ENCODE results near the gene MIPEP.

The MIPEP gene

DNA sequence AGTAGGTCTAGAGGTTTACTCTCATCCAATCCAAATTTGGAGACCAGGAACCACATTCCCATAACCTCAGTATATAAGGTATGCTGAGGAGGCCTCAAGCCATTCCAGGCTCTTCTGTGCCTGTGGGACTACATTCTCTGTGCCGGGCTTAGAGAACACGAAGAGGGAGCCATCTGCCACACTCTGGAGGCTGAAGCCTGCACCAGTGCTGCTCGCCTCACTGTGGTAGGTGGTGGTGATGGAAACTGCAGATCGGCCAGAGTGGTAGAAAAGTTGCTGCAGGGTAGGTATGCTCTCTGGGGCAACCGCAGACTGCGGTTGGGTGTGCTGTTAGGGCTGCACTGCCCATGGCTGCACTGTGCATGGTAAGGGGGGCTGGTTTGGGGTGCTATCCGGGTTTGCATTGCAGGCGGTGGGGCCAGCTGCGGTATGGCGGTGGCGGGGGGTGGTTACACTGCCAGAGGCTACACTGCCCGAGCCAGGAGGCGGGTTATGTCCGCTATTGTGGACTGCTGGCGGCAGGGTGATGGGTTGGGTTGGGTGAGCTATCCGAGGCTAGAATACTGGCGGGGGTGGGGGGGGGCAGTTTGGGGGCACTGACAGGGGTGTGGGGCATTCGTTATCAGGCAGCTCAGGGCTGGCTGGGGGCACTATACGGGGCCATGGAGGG is 174.0 kb downstream of the MIPEP start:
- no peak for DNase-seq (ENCODE audit: low read depth, low spot score)

DNA sequence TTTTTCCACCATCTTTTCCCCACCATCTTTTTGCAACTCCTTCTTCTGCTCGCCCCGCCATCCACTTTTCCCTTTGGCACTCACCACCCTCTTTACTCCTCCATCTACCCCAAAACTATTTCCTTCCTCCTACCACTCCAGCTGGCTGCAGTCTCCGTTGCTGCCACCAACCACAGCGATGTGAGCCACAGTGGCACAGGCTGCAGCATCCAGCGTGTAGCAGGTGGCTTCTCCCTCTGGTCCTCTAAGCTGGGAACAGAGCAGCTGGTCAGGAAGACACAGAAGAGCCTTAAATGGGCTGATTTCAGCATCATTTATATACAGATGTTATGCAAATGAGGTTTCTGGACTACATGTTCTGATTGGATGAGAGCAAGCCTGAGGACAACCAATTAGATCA is 174.5 kb downstream of the MIPEP start:
- no peak for DNase-seq (ENCODE audit: low read depth, low spot score)

DNA sequence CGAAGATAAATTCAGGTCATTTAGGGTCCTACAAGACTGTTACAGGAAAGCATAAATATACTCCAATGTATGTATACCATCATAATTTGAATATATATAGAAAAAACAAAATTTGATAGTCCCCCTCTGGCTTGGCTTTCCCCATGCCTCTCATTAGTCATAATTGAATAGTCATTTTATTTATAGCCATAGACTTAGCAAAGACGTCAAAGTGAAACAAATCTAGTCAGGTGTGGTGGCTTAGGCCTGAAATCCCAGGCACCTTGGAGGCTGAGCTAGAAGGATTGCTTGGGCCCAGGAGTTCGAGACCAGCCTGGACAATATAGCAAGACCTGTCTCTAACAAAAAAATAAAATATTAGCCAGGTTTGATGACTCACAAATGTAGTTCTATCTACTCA is 177.8 kb downstream of the MIPEP start:
- DNase-seq (ENCODE audit: low read depth, low spot score), result no peak

DNA sequence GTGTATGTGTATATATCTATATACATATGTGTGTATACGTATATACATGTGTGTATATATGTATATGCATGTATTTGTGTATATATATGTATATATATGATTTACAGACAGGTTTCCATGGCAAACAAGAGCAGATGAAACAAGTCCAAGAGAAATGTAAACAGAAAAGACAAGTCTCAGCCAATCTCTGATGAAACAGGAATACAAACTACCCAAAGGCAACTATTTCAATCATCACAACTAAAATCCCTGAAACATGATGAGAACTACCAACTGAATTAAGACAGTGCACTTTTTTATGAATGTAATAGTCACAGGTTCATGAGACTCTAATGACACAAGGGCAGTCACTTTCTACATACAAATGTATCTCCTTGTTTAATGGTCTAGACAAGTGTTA is 178.8 kb downstream of the MIPEP start:
- DNase-seq (ENCODE audit: low read depth, low spot score), result no peak

DNA sequence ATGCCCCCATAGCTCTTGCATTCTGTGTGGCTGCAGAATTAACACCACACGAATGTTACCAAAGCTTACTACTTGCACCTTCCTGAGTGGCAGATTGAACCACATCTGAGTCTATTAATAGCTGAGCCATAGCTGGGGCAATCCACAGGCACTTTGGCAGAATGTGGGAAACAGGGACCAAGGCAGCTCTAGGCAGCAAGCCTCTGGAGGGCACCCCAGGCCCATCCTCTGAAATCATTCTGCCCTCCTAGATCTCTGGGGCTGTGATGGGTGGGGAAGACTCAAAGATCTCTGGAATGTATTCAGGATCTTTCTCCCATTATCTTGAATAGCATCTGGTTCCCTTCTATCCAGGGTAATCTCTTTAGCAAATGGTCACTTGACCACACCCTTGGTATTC is 179.7 kb downstream of the MIPEP start:
- no peak for DNase-seq (ENCODE audit: low read depth, low spot score)

DNA sequence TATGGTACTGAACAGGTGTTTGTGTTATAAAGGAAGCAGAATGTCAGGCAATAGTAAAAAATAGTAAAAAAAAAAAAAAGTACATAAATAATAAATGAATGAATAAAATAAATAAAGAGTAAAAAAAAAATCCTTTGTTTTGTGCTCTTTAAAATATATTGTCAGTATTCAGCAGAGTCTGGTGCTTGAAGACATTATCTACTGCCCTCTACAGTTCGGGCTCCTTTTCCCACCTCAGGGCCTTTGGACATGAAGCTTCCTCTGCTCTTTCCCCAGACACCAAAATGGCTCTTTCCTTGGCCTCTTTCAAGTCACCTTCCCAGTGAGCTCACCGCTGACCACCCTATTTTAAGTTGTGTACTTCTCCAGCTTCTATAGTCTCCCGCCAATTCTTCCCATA is 181.5 kb downstream of the MIPEP start:
- no peak for DNase-seq (ENCODE audit: low read depth, low spot score)

DNA sequence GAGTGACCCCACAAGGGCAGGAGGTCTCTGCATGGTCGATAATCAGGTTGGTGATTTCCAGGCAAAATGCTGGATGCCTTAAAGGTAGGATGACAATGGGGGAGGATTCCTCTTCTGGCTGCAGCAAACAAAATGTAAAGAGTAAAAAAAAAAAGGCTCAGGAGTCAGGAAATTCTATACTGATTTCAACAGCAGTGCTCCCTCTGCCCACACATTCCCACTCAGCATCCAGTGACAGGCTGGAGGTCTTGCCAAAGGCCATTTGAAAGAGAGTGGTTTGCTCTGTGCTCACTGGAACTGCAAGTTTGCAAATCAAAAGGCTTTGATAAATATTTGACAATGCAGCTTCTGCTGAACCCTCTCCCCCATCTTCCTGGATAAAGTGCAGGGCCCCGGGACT is 183.6 kb downstream of the MIPEP start:
- DNase-seq (ENCODE audit: low read depth, low spot score), result no peak

DNA sequence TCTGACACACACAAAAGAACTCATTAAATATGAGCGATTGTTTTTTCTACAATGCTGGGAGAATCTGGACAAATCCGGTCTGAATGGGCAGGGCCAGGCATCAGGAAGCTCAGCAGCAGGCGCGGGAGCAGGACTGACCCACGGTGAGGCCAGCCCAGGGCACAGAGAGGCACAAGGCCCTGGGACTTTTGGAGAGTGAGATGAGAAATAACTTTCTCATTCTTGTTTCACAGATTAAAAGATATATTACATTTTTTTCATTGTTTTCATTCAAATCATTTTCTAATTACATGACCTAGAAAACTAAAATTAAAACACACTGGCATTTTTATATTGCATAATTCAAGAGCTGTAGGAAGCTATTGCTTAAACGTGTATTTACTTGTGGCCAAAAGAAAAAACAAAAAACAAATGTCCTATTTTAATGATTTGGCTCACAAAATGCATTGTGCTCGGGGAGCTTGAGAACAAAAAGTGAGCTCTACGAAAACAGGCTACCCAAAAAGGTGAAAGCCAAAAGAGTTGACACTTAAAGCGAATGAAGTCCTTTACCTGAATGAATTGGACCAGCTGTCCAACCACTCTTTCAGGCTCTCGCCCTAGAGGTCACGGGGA is 185.8 kb downstream of the MIPEP start:
- DNase-seq (ENCODE audit: low read depth, low spot score), result no peak

DNA sequence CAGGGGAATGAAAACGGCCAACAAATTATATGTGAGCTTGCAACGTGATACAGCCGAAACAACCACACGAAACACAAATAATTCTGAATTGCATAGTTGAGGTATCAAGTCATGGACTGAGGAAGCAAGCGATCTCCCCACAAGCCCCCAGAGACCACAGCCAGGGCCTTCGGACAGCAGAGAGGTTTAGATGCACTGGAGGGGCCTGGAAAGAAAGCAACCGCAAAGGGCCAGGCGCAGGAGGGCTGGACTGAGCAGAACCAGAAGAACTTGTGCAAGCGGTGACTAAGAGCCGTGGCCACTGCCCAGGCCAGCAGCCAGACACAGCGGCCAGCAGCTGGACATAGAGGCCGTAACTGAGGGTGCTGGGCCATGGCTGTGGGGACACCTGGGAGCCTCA is 187.6 kb downstream of the MIPEP start:
- peak; percentile 91 for DNase-seq (ENCODE audit: low read depth, low spot score)

DNA sequence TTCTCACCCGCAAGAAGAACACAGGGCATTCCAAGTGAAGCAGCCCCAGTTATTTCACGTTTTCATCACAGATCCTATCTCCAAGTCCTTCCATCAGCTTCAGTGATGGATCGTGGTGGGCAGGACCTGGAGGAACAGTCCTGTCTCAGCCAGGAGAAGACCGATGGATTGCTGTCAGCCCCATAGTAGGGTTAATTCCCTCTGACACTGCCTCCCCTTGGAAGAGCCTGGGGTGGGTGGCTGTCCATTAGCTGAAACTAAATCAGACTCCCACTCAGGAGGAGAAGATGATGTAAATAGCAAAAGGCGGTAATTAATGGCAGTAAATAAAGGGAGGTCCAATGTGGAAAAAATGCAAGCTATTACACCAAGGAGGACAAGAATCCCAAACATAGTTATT is 188.0 kb downstream of the MIPEP start:
- DNase-seq (ENCODE audit: low read depth, low spot score), result no peak

DNA sequence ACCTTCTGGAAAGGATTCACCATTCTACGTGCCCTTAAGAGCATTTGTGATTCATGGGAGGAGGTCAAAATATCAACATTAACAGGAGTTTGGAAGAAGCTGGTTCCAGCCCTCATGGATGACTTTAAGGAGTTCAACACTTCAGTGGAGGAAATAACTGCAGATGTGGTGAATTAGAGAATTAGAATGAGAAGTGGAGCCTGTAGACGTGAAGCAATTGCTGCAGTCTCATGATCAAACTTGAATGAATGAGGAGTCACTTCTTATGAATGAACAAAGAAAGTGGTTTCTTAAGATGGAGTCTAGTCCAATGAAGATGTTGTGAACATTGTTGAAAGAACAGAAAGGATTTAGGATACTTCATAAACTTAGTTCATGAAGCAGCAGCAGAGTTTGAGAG is 189.9 kb downstream of the MIPEP start:
- no peak for DNase-seq (ENCODE audit: low read depth, low spot score)

DNA sequence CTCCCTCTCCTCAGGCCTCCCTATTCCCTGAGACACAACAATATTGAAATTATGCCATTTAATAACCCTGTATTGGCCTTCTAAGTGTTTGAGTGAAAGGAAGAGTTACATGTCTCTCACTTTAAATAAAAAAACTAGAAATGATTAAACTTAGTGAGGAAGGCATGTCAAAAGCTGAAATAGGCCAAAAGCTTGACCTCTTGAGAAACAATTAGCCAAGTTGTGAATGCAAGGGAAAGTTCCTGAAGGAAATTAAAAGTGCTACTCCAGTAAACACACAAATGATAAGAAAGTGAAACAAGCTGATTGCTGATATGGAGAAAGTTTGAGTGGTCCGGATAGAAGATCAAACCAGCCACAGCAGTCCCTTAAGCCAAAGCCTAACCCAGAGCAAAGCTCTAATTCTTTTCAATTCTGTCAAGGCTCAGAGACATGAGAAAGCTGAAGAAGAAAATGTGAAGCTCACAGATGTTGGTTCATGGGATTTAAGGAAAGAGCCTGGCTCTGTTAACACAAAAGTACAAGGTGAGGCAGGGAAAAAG is 191.4 kb downstream of the MIPEP start:
- DNase-seq (ENCODE audit: low read depth, low spot score), result no peak

DNA sequence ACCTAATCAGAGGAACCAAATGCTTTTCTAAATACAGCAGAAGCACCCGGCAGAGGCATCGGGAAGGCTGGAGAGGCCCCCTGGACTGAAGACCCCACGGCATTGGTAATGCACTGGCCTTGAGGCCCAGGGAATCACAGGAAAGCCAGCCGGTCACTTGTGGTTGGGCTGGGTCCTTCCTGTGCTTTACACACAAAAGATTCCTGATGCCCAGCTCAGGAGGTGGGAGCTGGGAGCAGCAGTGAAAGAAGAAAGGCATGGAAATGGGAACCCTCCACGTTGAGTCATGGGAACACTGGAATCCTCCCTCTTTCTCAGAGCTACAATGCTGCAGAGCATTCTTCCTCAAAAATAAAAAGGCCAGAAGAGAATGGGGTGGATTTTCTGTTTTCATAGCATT is 192.6 kb downstream of the MIPEP start:
- no peak for DNase-seq (ENCODE audit: low read depth, low spot score)

DNA sequence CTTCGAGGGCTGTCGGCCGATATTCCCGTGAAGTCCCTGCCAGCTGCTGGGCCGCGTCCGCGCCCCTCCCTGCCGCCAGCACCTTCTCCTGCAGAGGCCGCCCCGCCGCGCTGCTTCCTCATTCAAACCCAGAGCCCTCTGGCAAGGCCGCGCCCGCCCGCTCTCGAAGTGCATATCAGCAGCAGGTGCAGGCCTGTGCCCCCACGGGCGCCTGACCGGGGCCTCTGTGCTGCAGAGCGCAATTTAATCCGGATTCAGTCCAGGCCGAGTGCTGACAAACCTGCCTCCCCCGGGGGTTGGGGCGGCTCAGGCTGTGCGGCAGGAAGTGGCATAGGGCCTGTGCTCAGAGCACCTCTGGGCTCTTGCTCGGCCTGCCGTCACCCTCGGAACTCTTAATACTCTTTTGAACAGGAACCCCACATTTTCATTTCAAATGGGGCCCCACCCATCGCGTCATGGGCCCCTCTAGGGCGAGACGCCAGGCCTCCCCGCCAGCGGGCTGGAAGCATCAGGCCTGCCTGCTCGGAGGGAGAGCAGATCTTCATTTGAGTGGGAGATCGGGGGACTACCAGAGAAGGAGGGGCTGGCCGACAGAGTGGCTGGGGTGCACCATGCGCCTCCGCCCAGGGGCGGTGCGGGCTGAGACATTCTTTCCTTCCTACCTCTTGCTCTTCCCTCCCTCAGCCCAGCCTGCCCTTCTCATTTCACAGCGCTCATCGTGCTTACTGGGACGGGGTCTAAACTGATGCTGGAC is 193.3 kb downstream of the MIPEP start:
- DNase-seq (ENCODE audit: low read depth, low spot score), result no peak

DNA sequence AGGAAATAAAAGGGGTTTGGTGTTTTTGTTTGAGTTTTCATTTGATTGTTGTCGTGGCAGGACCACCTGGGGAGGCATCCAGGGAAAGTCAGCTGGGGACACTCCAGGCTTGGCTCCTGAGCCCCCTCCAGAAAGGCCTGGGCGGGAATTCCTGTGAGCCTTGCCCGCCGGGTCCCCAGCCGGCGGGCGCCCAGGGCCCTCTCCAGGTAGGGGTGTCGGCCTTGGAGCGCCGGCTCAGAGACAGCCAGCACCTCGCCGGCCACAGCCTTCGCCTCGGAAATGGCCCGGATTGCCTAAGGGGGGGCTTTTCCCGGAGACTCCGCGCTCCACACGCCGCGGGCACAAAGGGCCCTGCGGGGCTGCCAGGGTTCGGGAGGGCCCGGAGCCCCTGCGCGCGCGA is 194.0 kb downstream of the MIPEP start:
- DNase-seq (ENCODE audit: low read depth, low spot score), result no peak

DNA sequence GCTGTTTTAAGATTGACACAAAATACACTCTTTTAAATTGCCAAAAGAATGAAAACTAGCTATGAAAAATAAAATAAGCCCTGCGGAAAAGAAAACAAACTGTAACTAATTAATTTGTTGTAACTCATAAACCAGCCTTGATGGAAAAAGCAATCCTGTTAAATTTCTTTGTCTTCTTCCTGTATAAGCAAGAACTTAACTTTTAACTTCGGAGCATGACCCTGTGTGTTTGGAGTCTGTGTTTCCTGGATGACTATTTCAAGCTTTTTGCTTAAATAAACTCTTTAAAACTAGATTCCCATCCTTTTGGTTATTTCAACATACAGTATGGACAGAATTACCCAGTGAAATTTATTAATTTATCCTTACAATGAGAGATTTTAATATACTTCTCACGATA is 196.4 kb downstream of the MIPEP start:
- DNase-seq (ENCODE audit: low read depth, low spot score), result no peak

DNA sequence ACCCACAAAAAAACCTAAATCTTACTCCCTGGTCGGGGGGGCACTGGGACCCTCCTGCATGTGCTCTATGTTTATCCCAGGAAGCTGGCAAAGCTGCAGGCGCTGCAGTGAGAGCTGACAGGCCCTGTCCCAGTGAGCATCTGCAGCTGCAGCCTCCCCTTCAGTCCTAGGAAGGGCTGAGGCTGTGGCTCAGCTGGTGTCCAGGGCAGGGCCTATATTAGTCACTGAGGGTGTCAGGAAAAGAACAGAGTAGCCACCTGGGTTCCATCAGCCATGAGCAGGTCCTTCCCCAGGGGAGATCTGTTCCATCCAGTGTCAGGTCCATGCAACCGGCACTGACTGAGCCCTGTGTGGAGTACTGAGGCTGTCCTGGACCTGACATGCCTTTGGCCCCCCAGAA is 198.5 kb downstream of the MIPEP start:
- DNase-seq (ENCODE audit: low read depth, low spot score), result no peak

DNA sequence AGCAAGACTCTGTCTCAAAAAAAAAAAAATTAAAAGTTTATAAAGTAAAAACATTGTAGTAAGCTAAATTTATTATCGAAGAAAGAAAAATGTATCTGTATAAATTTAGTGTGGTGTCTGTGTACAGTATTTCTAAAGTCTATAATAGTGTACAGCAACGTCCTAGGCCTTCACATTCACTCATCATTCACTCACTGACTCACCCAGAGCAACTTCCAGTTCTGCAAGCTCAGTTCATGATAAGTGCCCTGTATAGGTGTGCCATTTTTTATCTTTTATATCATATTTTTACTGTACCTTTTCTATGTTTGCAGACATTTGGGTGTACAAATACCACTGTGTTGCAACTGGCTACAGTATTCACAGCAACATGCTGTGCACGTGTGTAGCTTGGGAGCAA is 200.9 kb downstream of the MIPEP start:
- DNase-seq (ENCODE audit: low read depth, low spot score), result no peak

DNA sequence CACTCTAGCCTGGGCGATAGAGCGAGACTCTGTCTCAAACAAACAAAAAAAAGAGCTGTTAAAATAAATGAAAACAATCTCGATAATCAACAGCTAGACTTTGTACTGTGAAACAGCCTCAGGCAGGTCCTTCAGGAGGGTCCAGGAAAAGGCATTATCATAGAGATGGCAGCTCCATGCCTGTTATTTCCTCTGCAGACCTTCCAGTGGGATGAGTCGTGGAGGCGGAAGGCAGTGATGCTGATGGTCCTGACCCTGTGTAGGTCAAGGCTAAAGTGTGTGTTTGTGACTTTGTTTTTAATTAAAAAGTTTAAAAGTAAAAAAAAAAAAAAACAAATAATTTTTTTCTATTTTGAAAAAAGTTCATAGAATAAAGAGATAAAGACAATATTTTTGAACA is 201.6 kb downstream of the MIPEP start:
- no peak for DNase-seq (ENCODE audit: low read depth, low spot score)

DNA sequence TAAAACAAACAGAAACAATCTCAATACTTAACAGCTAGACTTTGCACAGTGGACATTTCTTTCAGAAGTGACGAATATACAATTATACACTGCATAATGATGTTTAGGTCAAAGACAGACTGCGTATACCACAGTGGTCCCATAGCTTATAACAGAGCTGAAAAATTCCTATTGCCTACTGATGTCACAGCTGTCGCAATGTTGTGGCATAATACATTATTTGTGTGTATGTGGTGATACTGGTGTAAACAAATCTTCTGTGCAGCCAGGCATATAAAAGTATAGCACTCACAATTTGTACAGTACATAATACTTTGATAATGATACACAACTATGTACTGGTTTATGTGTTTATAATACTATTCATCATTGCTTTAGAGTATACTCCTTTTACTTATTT is 202.3 kb downstream of the MIPEP start:
- DNase-seq (ENCODE audit: low read depth, low spot score), result no peak

DNA sequence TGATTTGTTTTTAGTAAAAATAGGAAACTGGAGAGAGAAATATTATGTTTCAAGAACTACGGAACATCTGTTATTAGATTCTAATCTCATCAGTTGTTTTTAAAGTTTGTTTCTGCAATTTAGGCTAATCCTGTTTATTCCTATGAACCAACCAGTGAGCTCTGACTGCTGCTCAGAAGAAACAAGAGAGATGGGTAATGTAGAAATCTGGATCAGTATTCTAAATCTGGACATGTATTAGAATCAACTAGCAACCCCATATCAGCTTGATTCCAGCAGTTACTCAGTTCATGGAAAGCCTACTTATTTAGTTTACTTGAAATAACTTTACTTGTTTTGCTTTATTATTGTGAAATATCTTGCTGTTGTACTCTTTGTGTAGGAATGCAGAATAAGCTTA is 203.8 kb downstream of the MIPEP start:
- no peak for DNase-seq (ENCODE audit: low read depth, low spot score)

DNA sequence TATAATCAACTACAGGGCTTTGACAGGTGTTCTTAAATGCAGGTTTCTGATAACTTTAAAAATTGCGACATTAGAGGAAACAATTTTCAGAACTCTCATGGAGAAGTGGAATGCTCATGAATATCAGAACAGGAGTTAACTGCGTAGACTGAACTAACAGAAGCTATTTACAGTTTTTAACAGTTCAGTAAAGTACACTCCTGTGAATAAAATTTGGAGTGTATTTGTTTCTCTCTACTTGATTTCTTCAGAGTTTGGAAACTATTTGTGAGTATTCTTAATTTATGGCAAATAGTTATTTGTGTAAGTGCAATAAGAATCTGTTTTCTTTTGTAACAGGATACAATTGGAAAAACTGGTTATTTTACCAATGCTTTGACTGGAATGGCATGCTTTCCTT is 204.6 kb downstream of the MIPEP start:
- DNase-seq (ENCODE audit: low read depth, low spot score), result no peak

DNA sequence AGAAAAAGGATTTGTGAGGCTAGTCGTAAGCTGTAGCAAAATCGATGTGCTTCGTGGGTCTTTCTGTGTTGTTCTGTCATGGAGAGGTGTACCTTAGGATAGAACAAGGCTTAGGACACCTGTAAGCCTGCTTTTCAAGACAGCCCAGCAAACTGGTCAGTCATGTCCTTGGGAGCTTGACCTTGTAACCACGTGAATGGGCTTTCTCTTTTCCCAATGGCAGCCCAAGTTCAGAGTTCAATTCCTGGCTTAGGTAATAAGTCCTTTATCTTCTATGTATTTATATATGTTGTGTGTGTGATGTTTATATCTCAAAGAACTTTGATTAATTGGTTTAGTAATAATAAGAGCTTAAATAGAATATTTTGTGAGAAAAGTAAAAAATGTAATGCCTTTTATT is 206.1 kb downstream of the MIPEP start:
- no peak for DNase-seq (ENCODE audit: low read depth, low spot score)

Data from smooth muscle cell of the brain vasculature (primary cell).